Measurements from ENCODE around the gene HMG20A.

DNA sequence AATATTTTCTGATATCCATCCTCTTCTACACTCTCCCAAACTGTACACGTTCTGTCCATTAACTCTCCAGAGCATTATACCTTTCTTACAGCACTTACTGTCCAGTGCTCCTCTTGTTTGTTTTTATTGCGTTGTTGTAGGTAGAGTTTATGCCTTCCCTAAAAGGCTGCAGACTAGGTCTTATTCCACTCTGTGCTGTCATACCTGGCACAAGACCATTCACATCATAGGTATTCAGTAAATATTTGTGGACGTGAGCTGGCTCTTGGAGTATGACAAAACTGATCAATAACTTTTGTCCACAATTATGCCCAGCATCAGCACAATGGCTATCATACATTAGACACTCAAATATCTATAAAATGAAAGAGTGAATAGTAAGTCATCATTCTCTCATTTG is 4.4 kb downstream of the HMG20A start:
- TF ChIP-seq, protein P1, sequence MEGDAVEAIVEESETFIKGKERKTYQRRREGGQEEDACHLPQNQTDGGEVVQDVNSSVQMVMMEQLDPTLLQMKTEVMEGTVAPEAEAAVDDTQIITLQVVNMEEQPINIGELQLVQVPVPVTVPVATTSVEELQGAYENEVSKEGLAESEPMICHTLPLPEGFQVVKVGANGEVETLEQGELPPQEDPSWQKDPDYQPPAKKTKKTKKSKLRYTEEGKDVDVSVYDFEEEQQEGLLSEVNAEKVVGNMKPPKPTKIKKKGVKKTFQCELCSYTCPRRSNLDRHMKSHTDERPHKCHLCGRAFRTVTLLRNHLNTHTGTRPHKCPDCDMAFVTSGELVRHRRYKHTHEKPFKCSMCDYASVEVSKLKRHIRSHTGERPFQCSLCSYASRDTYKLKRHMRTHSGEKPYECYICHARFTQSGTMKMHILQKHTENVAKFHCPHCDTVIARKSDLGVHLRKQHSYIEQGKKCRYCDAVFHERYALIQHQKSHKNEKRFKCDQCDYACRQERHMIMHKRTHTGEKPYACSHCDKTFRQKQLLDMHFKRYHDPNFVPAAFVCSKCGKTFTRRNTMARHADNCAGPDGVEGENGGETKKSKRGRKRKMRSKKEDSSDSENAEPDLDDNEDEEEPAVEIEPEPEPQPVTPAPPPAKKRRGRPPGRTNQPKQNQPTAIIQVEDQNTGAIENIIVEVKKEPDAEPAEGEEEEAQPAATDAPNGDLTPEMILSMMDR (IDR thresholded peaks at IDR 0.05), result no peak
- no peak for TF ChIP-seq POLR2A (IDR thresholded peaks at IDR 0.05)

Measured in Peyer's patch (tissue), 4 donors.